B cell (primary cell): Measurements from ENCODE around the gene HSPA12A. TPM values are rescaled to one million over a fixed set of nuclear protein-coding genes. Genes with fewer than 3 reads are reported as not detected.

ENCODE experiments used
- ATAC-seq: fragments of 200-7000 bp; cut with Tn5 transposase; one replicate; pipeline ENCODE4 v1.10.0; 2021; ENCODE audit warnings: low read depth, mild to moderate bottlenecking, moderate number of reproducible peaks, moderate library complexity
- CTCF ChIA-PET: fragments of 350-600 bp; sonication (Branson Sonifier 250); formaldehyde crosslinking; loops from one replicate; lab custom pipeline; 2021; ENCODE audit warnings: antibody characterized with exemption, inconsistent platforms; lab: Charles Lee
- POLR2A ChIA-PET: fragments of 350-600 bp; sonication (Branson Sonifier 250); formaldehyde crosslinking; loops from one replicate; lab custom pipeline; 2021; ENCODE audit warnings: antibody characterized with exemption; lab: Charles Lee
- DNase-seq: peaks from one replicate; pipeline ENCODE4 v3.0.0; 2013
- H2AFZ ChIP-seq: 2 replicates; pipeline ENCODE4 v1.6.1; 2012; ENCODE audit warnings: mild to moderate bottlenecking, low read depth, low read length; ENCODE audit not compliant: insufficient read depth, poor library complexity, severe bottlenecking
- H3K27ac ChIP-seq, 2 donors: 1 replicate in 1 of 2; 2 replicates in 1 of 2; pipeline ENCODE4 v1.5.1; 2012 to 2013; ENCODE audit warnings: low read length in 2 of 2, mild to moderate bottlenecking in 2 of 2, moderate library complexity in 1 of 2
- H3K27me3 ChIP-seq, 4 experiments: fragments of 200-600 bp in 1 of 4; sonication (generic) in 1 of 4; replicated peaks in 1 of 4; 1 replicate in 2 of 4; 2 replicates in 2 of 4; pipeline versions ENCODE4 v1.6.1 to v1.7.0; 2013 to 2016; ENCODE audit warnings: low read length in 3 of 4, mild to moderate bottlenecking in 2 of 4, mixed read lengths in 1 of 4, moderate library complexity in 1 of 4; ENCODE audit not compliant: insufficient read depth in 4 of 4, control insufficient read depth in 3 of 4; ENCODE audit errors: control extremely low read depth in 1 of 4
- H3K36me3 ChIP-seq, 2 experiments: replicated peaks in 1 of 2; 1 replicate in 1 of 2; 2 replicates in 1 of 2; pipeline versions ENCODE4 v1.6.1 to v1.7.1; 2013; ENCODE audit warnings: low read length in 1 of 2; ENCODE audit not compliant: insufficient read depth in 2 of 2, control insufficient read depth in 1 of 2; ENCODE audit errors: control extremely low read depth in 1 of 2, extremely low read depth in 1 of 2
- H3K4me1 ChIP-seq, 2 donors: fragments of 200-600 bp in 1 of 2; sonication (generic) in 1 of 2; 1 replicate in 1 of 2; 2 replicates in 1 of 2; pipeline versions ENCODE4 v1.5.1 to v1.6.1; 2013 to 2017; ENCODE audit warnings: low read length in 2 of 2; ENCODE audit not compliant: control insufficient read depth in 2 of 2, insufficient read depth in 2 of 2
- H3K4me2 ChIP-seq: replicated peaks from 2 replicates; pipeline ENCODE3; 2012; ENCODE audit warnings: mild to moderate bottlenecking, low read depth, low read length; ENCODE audit not compliant: poor library complexity, severe bottlenecking
- H3K4me3 ChIP-seq, 5 experiments: fragments of 200-600 bp in 1 of 5; sonication (generic) in 1 of 5; 1 replicate in 3 of 5; 2 replicates in 2 of 5; pipeline versions ENCODE4 v1.5.1 to v1.7.0; 2011 to 2016; ENCODE audit warnings: low read length in 4 of 5, mild to moderate bottlenecking in 4 of 5, low read depth in 2 of 5, control low read depth in 1 of 5, moderate library complexity in 1 of 5; ENCODE audit not compliant: insufficient read depth in 1 of 5; ENCODE audit errors: control extremely low read depth in 1 of 5, extremely low read depth in 1 of 5
- H3K79me2 ChIP-seq: fragments of 200-600 bp; sonication (generic); one replicate; pipeline ENCODE4 v1.6.0; 2016; ENCODE audit warnings: low read length; ENCODE audit not compliant: control insufficient read depth, insufficient read depth
- H3K9ac ChIP-seq: fragments of 200-600 bp; sonication (generic); 2 replicates; pipeline ENCODE4 v1.6.1; 2017; ENCODE audit warnings: mild to moderate bottlenecking, low read length, moderate library complexity
- H3K9me3 ChIP-seq, 3 donors: one replicate each; pipeline versions ENCODE4 v1.6.1 to v1.7.1; 2013; ENCODE audit warnings: low read length in 2 of 3; ENCODE audit not compliant: control insufficient read depth in 2 of 3, insufficient read depth in 1 of 3; ENCODE audit errors: control extremely low read depth in 1 of 3
- H4K20me1 ChIP-seq: 2 replicates; pipeline ENCODE4 v1.6.0; 2012; ENCODE audit warnings: mild to moderate bottlenecking, low read length; ENCODE audit not compliant: insufficient read depth, control insufficient read depth, poor library complexity, severe bottlenecking
- H3K27ac Mint-ChIP-seq: one replicate; pipeline ENCODE4 v1.8.0; 2021; ENCODE audit warnings: mixed read lengths
- H3K27me3 Mint-ChIP-seq: one replicate; pipeline ENCODE4 v1.8.0; 2021; ENCODE audit warnings: mixed read lengths
- H3K4me1 Mint-ChIP-seq: one replicate; pipeline ENCODE4 v1.8.0; 2021; ENCODE audit warnings: mixed read lengths
- H3K4me3 Mint-ChIP-seq: one replicate; pipeline ENCODE4 v1.8.0; 2021; ENCODE audit warnings: mixed read lengths
- H3K9me3 Mint-ChIP-seq: one replicate; pipeline ENCODE4 v1.8.0; 2022; ENCODE audit warnings: mixed read lengths; ENCODE audit not compliant: insufficient read depth
- CTCF ChIP-seq: fragments of 200-600 bp; IDR thresholded peaks from one replicate; pipeline ENCODE4 v1.8.0; 2022; ENCODE audit warnings: antibody characterized with exemption, mild to moderate bottlenecking
- EZH2 ChIP-seq: IDR thresholded peaks from 2 replicates; pipeline ENCODE4 v1.6.1; 2012; ENCODE audit warnings: borderline replicate concordance, low read depth, mild to moderate bottlenecking, moderate library complexity, low read length; ENCODE audit not compliant: insufficient read depth, poor library complexity, severe bottlenecking
- WGBS: methylation state at CpG from one replicate; pipeline ENCODE4 v1.1.5; 2013; ENCODE audit warnings: missing lambda C conversion rate; ENCODE audit not compliant: insufficient coverage; 5-methylcytosine and 5-hydroxymethylcytosine counted together
- intact Hi-C: fragments of 100-400 bp; cut with micrococcal nuclease; formaldehyde crosslinking; loops from one replicate; pipeline ENCODE4 v1.10.0; 2022
- polyA plus RNA-seq: library from polyadenylated mRNA; depleted of rRNA; stranded (reverse); fragments of >200 nt; gene quantifications from 2 replicates; pipeline ENCODE4 v1.2.3, GENCODE V29; 2012
- total RNA-seq, 2 donors: library from RNA; stranded (reverse); fragments of 120-200 nt in 1 of 2; gene quantifications; 1 replicate in 1 of 2; 2 replicates in 1 of 2; pipeline versions ENCODE4 v1.2.3 to v1.2.4, GENCODE V29; 2013 to 2022

Gene HSPA12A
- total and polyA plus RNA-seq, 2 donors (not counting 1 experiment from before 2014, with no cell fraction given), result 2.1 to 17.7 TPM

- Mint-ChIP-seq H3K27me3 (peaks cover 18% of the 10 kb centered on the region), H3K9me3 (peaks cover 8% of the 10 kb centered on the region)
- POLR2A ChIA-PET, result no interaction called here
Measured at GRCh38 chr10:116752563-116752962, 10.2 kb upstream of the HSPA12A start.

GRCh38 chr10:116748471-116748870 lies 6.1 kb upstream of the HSPA12A start:
- CTCF ChIA-PET, result no interaction called here
- POLR2A ChIA-PET, result no interaction called here
- H3K27ac Mint-ChIP-seq, result no peak overlapping the region

More at GRCh38 chr10:116752563-116752962, 10.2 kb upstream of the HSPA12A start:
- H3K4me1 Mint-ChIP-seq, result no peaks in the 10 kb centered on the region
- H4K20me1 ChIP-seq, result no peaks in the 10 kb centered on the region
- ATAC-seq, result no peak
- H3K9ac ChIP-seq, result no peak overlapping the region
- no peak overlapping the region for H3K4me3 ChIP-seq
- no peak overlapping the region for H3K27ac ChIP-seq
- H3K9me3 ChIP-seq, result peaks cover 0 to 8% (median 0%) of the 10 kb centered on the region in 3 donors
- H2AFZ ChIP-seq, result no peak overlapping the region
- DNase-seq, result no peak
- H3K79me2 ChIP-seq, result no peaks in the 10 kb centered on the region
- no peaks in the 10 kb centered on the region for H3K36me3 ChIP-seq
- WGBS, result no CpG with 5 or more reads among the region's 1 CpG
- CTCF ChIA-PET, result no interaction called here
- no peak overlapping the region for H3K27ac Mint-ChIP-seq
- TF ChIP-seq CTCF (no peak), EZH2 (no peak)
- no peaks in the 10 kb centered on the region for H3K4me1 ChIP-seq
- H3K4me3 Mint-ChIP-seq, result no peak overlapping the region
- peaks cover 0 to 7% (median 0%) of the 10 kb centered on the region in 4 experiments for H3K27me3 ChIP-seq
- no peak overlapping the region for H3K4me2 ChIP-seq
- intact Hi-C loops, result no loop called here

More at GRCh38 chr10:116748471-116748870, 6.1 kb upstream of the HSPA12A start:
- Histone ChIP-seq H3K4me1 (no peaks in the 10 kb centered on the region), H3K27me3 (peaks cover 0 to 24% (median 4%) of the 10 kb centered on the region in 4 experiments), H3K79me2 (no peaks in the 10 kb centered on the region), H3K4me3 (no peak overlapping the region), H4K20me1 (no peaks in the 10 kb centered on the region), H3K4me2 (no peak overlapping the region), H2AFZ (no peak overlapping the region), H3K9me3 (peaks cover 0 to 9% (median 0%) of the 10 kb centered on the region in 3 donors), H3K36me3 (no peaks in the 10 kb centered on the region), H3K9ac (no peak overlapping the region), H3K27ac (no peak overlapping the region)
- Mint-ChIP-seq H3K9me3 (peaks cover 5% of the 10 kb centered on the region), H3K27me3 (peaks cover 35% of the 10 kb centered on the region), H3K4me1 (peaks cover 4% of the 10 kb centered on the region), H3K4me3 (no peak overlapping the region)
- ATAC-seq, result no peak
- WGBS, result 100% methylated on average over 1 of the region's 1 CpG
- intact Hi-C loops, result no loop called here
- DNase-seq, result no peak
- no peak for TF ChIP-seq EZH2
- TF ChIP-seq CTCF, result no peak
